ENCODE measurements around the gene HACD2. TPM values are rescaled to one million over a fixed set of nuclear protein-coding genes. Genes with fewer than 3 reads are reported as not detected.

HACD2 gene
- polyA plus RNA-seq, 3 donors, result 12.9 to 17.1 (median 15.1) TPM

GRCh38 chr3:123586131-123586530 is 1.3 kb upstream of the HACD2 start:
- H3K27me3 Mint-ChIP-seq (ENCODE audit: low read depth in 3 of 3), result peaks cover 0 to 1% (median 0%) of the 10 kb centered on the region in 3 donors
- no peak overlapping the region for H3K27ac Mint-ChIP-seq
- H3K9me3 Mint-ChIP-seq, result peaks cover 18 to 30% (median 24%) of the 10 kb centered on the region in 7 donors
- no peaks in the 10 kb centered on the region for H3K27me3 ChIP-seq (ENCODE audit: control insufficient read depth in 2 of 2, insufficient read depth in 2 of 2, low read length in 2 of 2)
- intact Hi-C loops (cut with micrococcal nuclease), result loop anchor here in 1 of 2 donors (10.0 kb wide), 1 partner anchor 1201 kb away; the partner anchor contains the start of genes FAM162A and MIX23
- H4K20me1 ChIP-seq (ENCODE audit: insufficient read depth, low read length), result no peaks in the 10 kb centered on the region
- H3K4me2 ChIP-seq (replicated peaks; ENCODE audit: extremely low read depth, low read length, poor library complexity, severe bottlenecking), result peak overlapping the region; percentile 79
- H3K79me2 ChIP-seq (ENCODE audit: insufficient read depth, low read length), result peaks cover 19% of the 10 kb centered on the region
- 4% methylated on average over 6 of the region's 10 CpGs for WGBS (ENCODE audit: insufficient coverage)
- H3K4me1 Mint-ChIP-seq, result peaks cover 19% of the 10 kb centered on the region
- peaks cover 5 to 20% of the 10 kb centered on the region in 2 donors for H3K36me3 ChIP-seq (replicated peaks in 1 of 2; ENCODE audit: control insufficient read depth in 1 of 2, insufficient read depth in 2 of 2, low read length in 2 of 2)
- DNase-seq, result peak in 1 of 3 donors; percentile 11
- peak overlapping the region; percentile 93 for H2AFZ ChIP-seq (ENCODE audit: insufficient read depth, low read depth, low read length, poor library complexity, severe bottlenecking)
- H3K4me3 ChIP-seq (replicated peaks in 1 of 3; ENCODE audit: low read depth in 2 of 3, low read length in 3 of 3), result peak overlapping the region; percentile 79 to 98 (median 95)
- peaks cover 13 to 23% of the 10 kb centered on the region in 2 donors for H3K4me1 ChIP-seq (ENCODE audit: control insufficient read depth in 1 of 2, insufficient read depth in 2 of 2, low read length in 2 of 2)
- peaks cover 26 to 40% of the 10 kb centered on the region in 2 donors for H3K36me3 Mint-ChIP-seq
- TF ChIP-seq CTCF (IDR thresholded peaks at IDR 0.05), result no peak
- no peak overlapping the region for H3K4me3 Mint-ChIP-seq
- H3K27ac ChIP-seq (ENCODE audit: low read depth in 1 of 2, low read length in 2 of 2), result peak overlapping the region in 1 of 2 donors; percentile 94
- H3K9ac ChIP-seq (ENCODE audit: insufficient read depth, low read length, poor library complexity, severe bottlenecking), result peak overlapping the region; percentile 84
- H3K9me3 ChIP-seq (replicated peaks in 1 of 2; ENCODE audit: control insufficient read depth in 1 of 2, insufficient read depth in 1 of 2, low read length in 2 of 2), result peaks cover 20% of the 10 kb centered on the region in 2 donors

GRCh38 chr3:123584284-123584987 is 417 bp downstream of the HACD2 start:
- DNase-seq, result no peak
- Histone ChIP-seq H3K36me3 (replicated peaks in 1 of 2; ENCODE audit: control insufficient read depth in 1 of 2, insufficient read depth in 2 of 2, low read length in 2 of 2) (peaks cover 12 to 26% of the 10 kb centered on the region in 2 donors), H3K4me1 (ENCODE audit: control insufficient read depth in 1 of 2, insufficient read depth in 2 of 2, low read length in 2 of 2) (peaks cover 13 to 23% of the 10 kb centered on the region in 2 donors), H3K27ac (ENCODE audit: low read depth in 1 of 2, low read length in 2 of 2) (peak overlapping the region; percentile 70 to 94), H3K4me2 (replicated peaks; ENCODE audit: extremely low read depth, low read length, poor library complexity, severe bottlenecking) (peak overlapping the region; percentile 79), H3K4me3 (replicated peaks in 1 of 3; ENCODE audit: low read depth in 2 of 3, low read length in 3 of 3) (peak overlapping the region; percentile 79 to 98 (median 95)), H4K20me1 (ENCODE audit: insufficient read depth, low read length) (no peaks in the 10 kb centered on the region), H3K9me3 (replicated peaks in 1 of 2; ENCODE audit: control insufficient read depth in 1 of 2, insufficient read depth in 1 of 2, low read length in 2 of 2) (peaks cover 3% of the 10 kb centered on the region in 2 donors), H2AFZ (ENCODE audit: insufficient read depth, low read depth, low read length, poor library complexity, severe bottlenecking) (peak overlapping the region; percentile 93), H3K79me2 (ENCODE audit: insufficient read depth, low read length) (peaks cover 19% of the 10 kb centered on the region), H3K9ac (ENCODE audit: insufficient read depth, low read length, poor library complexity, severe bottlenecking) (peak overlapping the region; percentile 84), H3K27me3 (ENCODE audit: control insufficient read depth in 2 of 2, insufficient read depth in 2 of 2, low read length in 2 of 2) (no peaks in the 10 kb centered on the region)
- Mint-ChIP-seq H3K4me3 (no peak overlapping the region), H3K4me1 (peaks cover 19% of the 10 kb centered on the region), H3K27me3 (ENCODE audit: low read depth in 3 of 3) (peaks cover 0 to 1% (median 0%) of the 10 kb centered on the region in 3 donors), H3K36me3 (peaks cover 31 to 41% of the 10 kb centered on the region in 2 donors), H3K9me3 (peaks cover 3 to 13% (median 7%) of the 10 kb centered on the region in 7 donors), H3K27ac (peak overlapping the region in 6 of 7 donors; percentile 24 to 82 (median 64))
- TF ChIP-seq CTCF (IDR thresholded peaks at IDR 0.05), result no peak
- under 1% methylated on average over 65 of the region's 65 CpGs for WGBS (ENCODE audit: insufficient coverage)
- intact Hi-C loops (cut with micrococcal nuclease), result loop anchor here in 1 of 2 donors (10.0 kb wide), 1 partner anchor 1200 kb away; the partner anchor contains the start of genes FAM162A and MIX23

All from CD14-positive monocyte (primary cell).